ENCODE data around the gene DQX1. TPM values are rescaled to one million over a fixed set of nuclear protein-coding genes. Genes with fewer than 3 reads are reported as not detected.

Gene DQX1
- total RNA-seq, 1 experiment from 2014 or later: 1.3 TPM

GRCh38 chr2:74529357-74530238, 3.6 kb upstream of the DQX1 start, which contains the start of the genes AUP1 and HTRA2:
Gene AUP1 (minus strand): TSS chr2:74529706. CDS start chr2:74529629, 77 bp downstream.
Gene HTRA2 (plus strand): TSS chr2:74529933. CDS start chr2:74530007, 74 bp downstream.
- DNase-seq (ENCODE audit: low spot score) (peak; percentile 99), ATAC-seq (peak; percentile 93)
- Mint-ChIP-seq H3K36me3 (peaks cover 38% of the 10 kb centered on the region), H3K4me1 (peaks cover 14% of the 10 kb centered on the region), H3K4me3 (peak within 1 kb of the TSS; percentile 99), H3K27me3 (ENCODE audit: low read depth) (no peaks in the 10 kb centered on the region), H3K9me3 (0 out of 2 replicates have a peak, but pooled peaks cover 3% of the 10 kb centered on the region), H3K27ac (peak within 1 kb of the TSS; percentile 93)
- POLR2A ChIA-PET: interaction anchor here (0.8 to 1.4 kb wide), 4 partner anchors 24 to 72 kb away, joined by 3 to 7 read pairs (median 3); partner anchors contain the start of genes LOXL3, MRPL53 and WBP1
- CTCF ChIA-PET: interaction anchor here (0.7 to 2.2 kb wide), 10 partner anchors 13 to 195 kb away, joined by 3 to 9 read pairs (median 4); partner anchors contain the start of genes CCDC142, LOXL3, PCGF1 and TTC31
- TF ChIP-seq TP53 (CRISPR knock-in tag; IDR thresholded peaks at IDR 0.05): peak; percentile 66
- no peak for TF ChIP-seq RORB (CRISPR knock-in tag; IDR thresholded peaks at IDR 0.05)
- no peak for TF ChIP-seq ZNF138 (CRISPR knock-in tag; conservative IDR thresholded peaks at IDR 0.05)
- peak; percentile 63; the same call in 1 of the 2 replicates for TF ChIP-seq RELA (CRISPR knock-in tag; IDR thresholded peaks at IDR 0.05; ENCODE audit: borderline replicate concordance)
- no peak for TF ChIP-seq HMGA2 (CRISPR knock-in tag; IDR thresholded peaks at IDR 0.05)
- peak; percentile 71; the same call in 1 of the 2 replicates for TF ChIP-seq E2F5 (CRISPR knock-in tag; IDR thresholded peaks at IDR 0.05)
- 0 out of 2 replicates have a peak, but pooled peaks have one; percentile 38 for TF ChIP-seq ZNF317 (CRISPR knock-in tag; IDR thresholded peaks at IDR 0.05; ENCODE audit: borderline replicate concordance, low read depth)
- no peak for TF ChIP-seq JAZF1 (CRISPR knock-in tag; IDR thresholded peaks at IDR 0.05)
- TF ChIP-seq PREB (CRISPR knock-in tag; IDR thresholded peaks at IDR 0.05; ENCODE audit: borderline replicate concordance): peak; percentile 35; the same call in 1 of the 2 replicates
- TF ChIP-seq ZNF232 (CRISPR knock-in tag; IDR thresholded peaks at IDR 0.05): peak; percentile 78; the same call in 1 of the 2 replicates
- no peak for TF ChIP-seq NFATC4 (CRISPR knock-in tag; IDR thresholded peaks at IDR 0.05)
- TF ChIP-seq, protein P1, sequence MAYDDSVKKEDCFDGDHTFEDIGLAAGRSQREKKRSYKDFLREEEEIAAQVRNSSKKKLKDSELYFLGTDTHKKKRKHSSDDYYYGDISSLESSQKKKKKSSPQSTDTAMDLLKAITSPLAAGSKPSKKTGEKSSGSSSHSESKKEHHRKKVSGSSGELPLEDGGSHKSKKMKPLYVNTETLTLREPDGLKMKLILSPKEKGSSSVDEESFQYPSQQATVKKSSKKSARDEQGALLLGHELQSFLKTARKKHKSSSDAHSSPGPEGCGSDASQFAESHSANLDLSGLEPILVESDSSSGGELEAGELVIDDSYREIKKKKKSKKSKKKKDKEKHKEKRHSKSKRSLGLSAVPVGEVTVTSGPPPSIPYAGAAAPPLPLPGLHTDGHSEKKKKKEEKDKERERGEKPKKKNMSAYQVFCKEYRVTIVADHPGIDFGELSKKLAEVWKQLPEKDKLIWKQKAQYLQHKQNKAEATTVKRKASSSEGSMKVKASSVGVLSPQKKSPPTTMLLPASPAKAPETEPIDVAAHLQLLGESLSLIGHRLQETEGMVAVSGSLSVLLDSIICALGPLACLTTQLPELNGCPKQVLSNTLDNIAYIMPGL (CRISPR knock-in tag; IDR thresholded peaks at IDR 0.05): peak; percentile 91; the same call in 1 of the 2 replicates
- no peak for TF ChIP-seq E2F1 (CRISPR knock-in tag; IDR thresholded peaks at IDR 0.05)
- no peak for TF ChIP-seq SMAD3 (CRISPR knock-in tag; IDR thresholded peaks at IDR 0.05; ENCODE audit: borderline replicate concordance)
- peak; percentile 73 for TF ChIP-seq GABPB1 (CRISPR knock-in tag; IDR thresholded peaks at IDR 0.05)
- no peak for TF ChIP-seq E2F4 (CRISPR knock-in tag; IDR thresholded peaks at IDR 0.05; ENCODE audit: borderline replicate concordance, low read depth)
- TF ChIP-seq ZNF416 (CRISPR knock-in tag; IDR thresholded peaks at IDR 0.05): peak; percentile 81; the same call in 1 of the 2 replicates
- peak; percentile 11; the same call in 1 of the 2 replicates for TF ChIP-seq FOXP1 (CRISPR knock-in tag; IDR thresholded peaks at IDR 0.05; ENCODE audit: borderline replicate concordance)
- TF ChIP-seq, protein P2, sequence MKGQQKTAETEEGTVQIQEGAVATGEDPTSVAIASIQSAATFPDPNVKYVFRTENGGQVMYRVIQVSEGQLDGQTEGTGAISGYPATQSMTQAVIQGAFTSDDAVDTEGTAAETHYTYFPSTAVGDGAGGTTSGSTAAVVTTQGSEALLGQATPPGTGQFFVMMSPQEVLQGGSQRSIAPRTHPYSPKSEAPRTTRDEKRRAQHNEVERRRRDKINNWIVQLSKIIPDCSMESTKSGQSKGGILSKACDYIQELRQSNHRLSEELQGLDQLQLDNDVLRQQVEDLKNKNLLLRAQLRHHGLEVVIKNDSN (CRISPR knock-in tag; IDR thresholded peaks at IDR 0.05): 0 out of 2 replicates have a peak, but pooled peaks have one; percentile 23
- TF ChIP-seq TEAD4 (CRISPR knock-in tag; IDR thresholded peaks at IDR 0.05): 0 out of 2 replicates have a peak, but pooled peaks have one; percentile 67
- TF ChIP-seq MYBL2 (CRISPR knock-in tag; IDR thresholded peaks at IDR 0.05): 0 out of 2 replicates have a peak, but pooled peaks have one; percentile 2
- TF ChIP-seq FOXK1 (CRISPR knock-in tag; IDR thresholded peaks at IDR 0.05): no peak
- TF ChIP-seq ETV6 (CRISPR knock-in tag; IDR thresholded peaks at IDR 0.05): peak; percentile 50; the same call in 1 of the 2 replicates
- no peak for TF ChIP-seq ATF3 (CRISPR knock-in tag; conservative IDR thresholded peaks at IDR 0.05)
- TF ChIP-seq ESRRA (CRISPR knock-in tag; IDR thresholded peaks at IDR 0.05; ENCODE audit: borderline replicate concordance): peak; percentile 53; the same call in 1 of the 2 replicates
- TF ChIP-seq SMAD4 (CRISPR knock-in tag; IDR thresholded peaks at IDR 0.05): no peak

Data from WTC11 (cell line).